Osteoblast (primary cell): ENCODE measurements around the gene MBD1. TPM values are rescaled to one million over a fixed set of nuclear protein-coding genes. Genes with fewer than 3 reads are reported as not detected.

Source experiments
- DNase-seq: peaks from one replicate; pipeline ENCODE4 v3.0.0; 2011; ENCODE audit warnings: low spot score, mixed read lengths; ENCODE audit not compliant: insufficient read length; ENCODE audit errors: missing footprints
- H2AFZ ChIP-seq: 2 replicates; pipeline ENCODE4 v1.6.0; 2011; ENCODE audit warnings: mild to moderate bottlenecking, low read length
- H3K27ac ChIP-seq: 2 replicates; pipeline ENCODE4 v1.5.1; 2011; ENCODE audit warnings: mild to moderate bottlenecking, low read depth, low read length, moderate library complexity
- H3K27me3 ChIP-seq: 2 replicates; pipeline ENCODE4 v1.6.0; 2012; ENCODE audit warnings: mild to moderate bottlenecking, control low read depth, inconsistent platforms, low read length, moderate library complexity; ENCODE audit not compliant: insufficient read depth
- H3K36me3 ChIP-seq: 2 replicates; pipeline ENCODE4 v1.5.1; 2011; ENCODE audit warnings: mild to moderate bottlenecking, low read length, control low read depth, moderate library complexity; ENCODE audit not compliant: insufficient read depth
- H3K4me1 ChIP-seq: 2 replicates; pipeline ENCODE4 v1.5.1; 2011; ENCODE audit warnings: mild to moderate bottlenecking, low read length, control low read depth, moderate library complexity; ENCODE audit not compliant: insufficient read depth
- H3K4me2 ChIP-seq: 2 replicates; pipeline ENCODE4 v1.6.0; 2011; ENCODE audit warnings: mild to moderate bottlenecking, low read length; ENCODE audit not compliant: insufficient read depth
- H3K4me3 ChIP-seq: fragments of 200-600 bp; sonication (generic); 3 replicates; pipeline ENCODE4 v1.5.1; 2012; ENCODE audit warnings: mild to moderate bottlenecking, low read length, inconsistent platforms; ENCODE audit not compliant: insufficient read depth
- H3K79me2 ChIP-seq: 2 replicates; pipeline ENCODE4 v1.6.0; 2012; ENCODE audit warnings: mild to moderate bottlenecking, low read length, control low read depth, inconsistent platforms; ENCODE audit not compliant: insufficient read depth
- H3K9me3 ChIP-seq: 2 replicates; pipeline ENCODE4 v1.5.1; 2011; ENCODE audit warnings: low read depth, low read length, control low read depth
- H4K20me1 ChIP-seq: 2 replicates; pipeline ENCODE4 v1.6.0; 2012; ENCODE audit warnings: mild to moderate bottlenecking, low read length, control low read depth; ENCODE audit not compliant: insufficient read depth
- CTCF ChIP-seq: IDR thresholded peaks from 2 replicates; pipeline ENCODE4 v1.5.1; 2011; ENCODE audit warnings: mild to moderate bottlenecking, low read depth, low read length, moderate library complexity; ENCODE audit errors: extremely low read depth
- total RNA-seq: library from RNA; depleted of rRNA; stranded (reverse); fragments of >200 nt; gene quantifications from 2 replicates; pipeline ENCODE4 v1.2.3, GENCODE V29; 2012

MBD1 gene
- total RNA-seq, 1 donor = 71.3 TPM

- peak overlapping the region; percentile 53 for H3K4me2 ChIP-seq
- TF ChIP-seq CTCF = no peak
- peaks cover 48% of the 10 kb centered on the region for H3K79me2 ChIP-seq
- H3K36me3 ChIP-seq = peaks cover 50% of the 10 kb centered on the region
- H4K20me1 ChIP-seq = peaks cover 22% of the 10 kb centered on the region
- H3K9me3 ChIP-seq = no peaks in the 10 kb centered on the region
- H3K4me3 ChIP-seq = no peak overlapping the region
- peak overlapping the region; percentile 71 for H3K27ac ChIP-seq
- H3K4me1 ChIP-seq = peaks cover 31% of the 10 kb centered on the region
- H2AFZ ChIP-seq = no peak overlapping the region
- H3K27me3 ChIP-seq = no peaks in the 10 kb centered on the region
- peak; percentile 95 for DNase-seq
Measured at GRCh38 chr18:50277942-50278341, 3.4 kb downstream of the MBD1 start.

- no peak overlapping the region for H3K4me2 ChIP-seq
- H4K20me1 ChIP-seq = peaks cover 22% of the 10 kb centered on the region
- peaks cover 25% of the 10 kb centered on the region for H3K4me1 ChIP-seq
- peaks cover 41% of the 10 kb centered on the region for H3K79me2 ChIP-seq
- no peak overlapping the region for H2AFZ ChIP-seq
- H3K36me3 ChIP-seq = peaks cover 59% of the 10 kb centered on the region
- no peaks in the 10 kb centered on the region for H3K9me3 ChIP-seq
- TF ChIP-seq CTCF = no peak
- no peak overlapping the region for H3K27ac ChIP-seq
- DNase-seq = no peak
- H3K4me3 ChIP-seq = no peak overlapping the region
- no peaks in the 10 kb centered on the region for H3K27me3 ChIP-seq
Measured at GRCh38 chr18:50276452-50276851, 4.9 kb downstream of the MBD1 start.

GRCh38 chr18:50275503-50276036 is 5.8 kb downstream of the MBD1 start:
- peaks cover 67% of the 10 kb centered on the region for H3K36me3 ChIP-seq

GRCh38 chr18:50274941-50275340 is 6.4 kb downstream of the MBD1 start:
- Histone ChIP-seq H3K9me3 (no peaks in the 10 kb centered on the region), H3K4me2 (no peak overlapping the region), H3K27ac (no peak overlapping the region), H3K4me3 (no peak overlapping the region), H2AFZ (no peak overlapping the region), H3K4me1 (peaks cover 19% of the 10 kb centered on the region), H3K27me3 (no peaks in the 10 kb centered on the region), H4K20me1 (peaks cover 16% of the 10 kb centered on the region), H3K79me2 (peaks cover 28% of the 10 kb centered on the region), H3K36me3 (peaks cover 70% of the 10 kb centered on the region)
- no peak for TF ChIP-seq CTCF
- DNase-seq = no peak

More at GRCh38 chr18:50275503-50276036, 5.8 kb downstream of the MBD1 start:
- H3K9me3 ChIP-seq = no peaks in the 10 kb centered on the region
- no peaks in the 10 kb centered on the region for H3K27me3 ChIP-seq
- no peak overlapping the region for H3K4me3 ChIP-seq
- TF ChIP-seq CTCF = no peak
- peaks cover 22% of the 10 kb centered on the region for H4K20me1 ChIP-seq
- peaks cover 34% of the 10 kb centered on the region for H3K79me2 ChIP-seq
- no peak overlapping the region for H3K4me2 ChIP-seq
- H2AFZ ChIP-seq = no peak overlapping the region
- H3K4me1 ChIP-seq = peaks cover 25% of the 10 kb centered on the region
- no peak overlapping the region for H3K27ac ChIP-seq
- no peak for DNase-seq
